Gastrocnemius medialis (tissue), 4 donors: ENCODE measurements around the gene GSTM2. TPM values are rescaled to one million over a fixed set of nuclear protein-coding genes. Genes with fewer than 3 reads are reported as not detected.
"Not testable (repeated sequence)": the region's sequence is repeated elsewhere in the genome, so short reads cannot be mapped to it uniquely, and the experiment has no call there.

Experiments
- ATAC-seq, 2 donors: fragments of 150-250 bp; one replicate each; pipeline ENCODE4 v1.9.1; 2016
- DNase-seq, 2 donors: peaks; one replicate each; pipeline ENCODE4 v3.0.0-alpha.2; 2019
- H3K27ac ChIP-seq, 4 donors: fragments of 200-600 bp; sonication (generic); 1 replicate in 1 of 4; 2 replicates in 3 of 4; pipeline ENCODE4 v1.5.1; 2016 to 2018; ENCODE audit warnings: mild to moderate bottlenecking in 2 of 4, moderate library complexity in 1 of 4
- H3K27me3 ChIP-seq, 3 donors: fragments of 200-600 bp; sonication (generic) in 2 of 3; 1 replicate in 1 of 3; 2 replicates in 2 of 3; pipeline versions ENCODE4 v1.5.1 to v1.6.0; 2016 to 2019; ENCODE audit warnings: mild to moderate bottlenecking in 1 of 3, moderate library complexity in 1 of 3
- H3K36me3 ChIP-seq, 2 donors: fragments of 200-600 bp; sonication (generic) in 1 of 2; one replicate each; pipeline ENCODE4 v1.5.1; 2017 to 2018
- H3K4me1 ChIP-seq, 2 donors: fragments of 200-600 bp; sonication (generic) in 1 of 2; one replicate each; pipeline ENCODE4 v1.5.1; 2016 to 2017; ENCODE audit warnings: mild to moderate bottlenecking in 2 of 2
- H3K4me3 ChIP-seq, 4 donors: fragments of 200-600 bp; sonication (generic) in 3 of 4; 1 replicate in 1 of 4; 2 replicates in 3 of 4; pipeline ENCODE4 v1.5.1; 2016 to 2019; ENCODE audit warnings: mild to moderate bottlenecking in 2 of 4
- H3K9me3 ChIP-seq, 3 donors: fragments of 200-600 bp; sonication (generic) in 2 of 3; 1 replicate in 1 of 3; 2 replicates in 2 of 3; pipeline ENCODE4 v1.5.1; 2016 to 2019
- POLR2A ChIP-seq, 2 donors: fragments of 450-650 bp; IDR thresholded peaks; one replicate each; pipeline ENCODE4 v1.6.1; 2017; ENCODE audit warnings: antibody characterized with exemption in 2 of 2, mild to moderate bottlenecking in 2 of 2, moderate library complexity in 2 of 2
- in situ Hi-C, 4 donors: fragments of 200-750 bp; cut with MboI; loops; one replicate each; pipeline versions ENCODE4 v1.15.0 to v1.8.0; 2017; ENCODE audit warnings: low sequenced_read_pairs in 4 of 4
- intact Hi-C: fragments of 100-400 bp; cut with DNase I; formaldehyde crosslinking; loops from one replicate; pipeline ENCODE4 v1.15.1; 2023; ENCODE audit warnings: low total_unique reads
- total RNA-seq, 4 donors: library from RNA; depleted of rRNA; stranded (reverse); fragments of >200 nt; gene quantifications; one replicate each; pipeline versions ENCODE4 v1.1.0 to v1.2.3, GENCODE V29; 2016
- TF ChIP-seq, protein P1 (sequence below), 5 experiments: fragments of 450-650 bp in 3 of 5; fragments of 200-600 bp in 2 of 5; sonication (generic) in 2 of 5; IDR thresholded peaks in 4 of 5; conservative IDR thresholded peaks in 1 of 5; 1 replicate in 4 of 5; 2 replicates in 1 of 5; pipeline ENCODE4 v1.5.1; 2016 to 2019; ENCODE audit warnings: antibody characterized with exemption in 5 of 5, mild to moderate bottlenecking in 3 of 5, moderate library complexity in 3 of 5

GSTM2 gene
- total RNA-seq, 4 donors from 2014 or later, result 29.2 to 41.4 (median 39.0) TPM

DNA sequence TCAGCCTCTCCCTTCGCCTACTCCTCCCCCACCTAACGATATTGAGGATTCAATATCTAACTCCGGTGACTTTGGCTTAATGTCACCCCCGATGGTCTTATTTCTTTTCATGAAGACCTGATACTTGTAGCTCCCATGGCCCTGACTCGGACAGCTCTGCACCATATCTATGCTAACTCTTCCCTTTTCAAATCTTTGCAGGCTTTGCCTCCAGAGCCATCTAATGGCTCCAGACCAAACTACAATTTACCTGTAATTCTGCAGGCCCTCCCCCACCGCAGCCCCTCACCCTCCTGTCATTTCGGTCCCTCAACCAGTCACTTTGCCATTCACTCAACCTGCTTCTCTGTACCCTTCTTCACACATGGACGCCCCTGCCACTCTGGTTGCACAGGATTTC is 36.3 kb downstream of the GSTM2 start:
- no peak for DNase-seq
- no peaks in the 10 kb centered on the region for H3K36me3 ChIP-seq
- H3K27me3 ChIP-seq, result no peaks in the 10 kb centered on the region
- in situ Hi-C loops, result no loop called here
- H3K4me3 ChIP-seq, result no peak overlapping the region
- intact Hi-C loops, result loop anchor here (5.0 kb wide), 1 partner anchor 62 kb away; no protein-coding TSS in a partner anchor
- no peaks in the 10 kb centered on the region for H3K4me1 ChIP-seq
- TF ChIP-seq, protein P1, sequence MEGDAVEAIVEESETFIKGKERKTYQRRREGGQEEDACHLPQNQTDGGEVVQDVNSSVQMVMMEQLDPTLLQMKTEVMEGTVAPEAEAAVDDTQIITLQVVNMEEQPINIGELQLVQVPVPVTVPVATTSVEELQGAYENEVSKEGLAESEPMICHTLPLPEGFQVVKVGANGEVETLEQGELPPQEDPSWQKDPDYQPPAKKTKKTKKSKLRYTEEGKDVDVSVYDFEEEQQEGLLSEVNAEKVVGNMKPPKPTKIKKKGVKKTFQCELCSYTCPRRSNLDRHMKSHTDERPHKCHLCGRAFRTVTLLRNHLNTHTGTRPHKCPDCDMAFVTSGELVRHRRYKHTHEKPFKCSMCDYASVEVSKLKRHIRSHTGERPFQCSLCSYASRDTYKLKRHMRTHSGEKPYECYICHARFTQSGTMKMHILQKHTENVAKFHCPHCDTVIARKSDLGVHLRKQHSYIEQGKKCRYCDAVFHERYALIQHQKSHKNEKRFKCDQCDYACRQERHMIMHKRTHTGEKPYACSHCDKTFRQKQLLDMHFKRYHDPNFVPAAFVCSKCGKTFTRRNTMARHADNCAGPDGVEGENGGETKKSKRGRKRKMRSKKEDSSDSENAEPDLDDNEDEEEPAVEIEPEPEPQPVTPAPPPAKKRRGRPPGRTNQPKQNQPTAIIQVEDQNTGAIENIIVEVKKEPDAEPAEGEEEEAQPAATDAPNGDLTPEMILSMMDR (IDR thresholded peaks at IDR 0.05 in 4 of 5, conservative IDR thresholded peaks at IDR 0.05 in 1 of 5), result peak in 1 of 5 experiments; percentile 37
- TF ChIP-seq POLR2A (IDR thresholded peaks at IDR 0.05), result no peak
- no peak overlapping the region for H3K27ac ChIP-seq
- ATAC-seq, result no peak
- no peaks in the 10 kb centered on the region for H3K9me3 ChIP-seq

DNA sequence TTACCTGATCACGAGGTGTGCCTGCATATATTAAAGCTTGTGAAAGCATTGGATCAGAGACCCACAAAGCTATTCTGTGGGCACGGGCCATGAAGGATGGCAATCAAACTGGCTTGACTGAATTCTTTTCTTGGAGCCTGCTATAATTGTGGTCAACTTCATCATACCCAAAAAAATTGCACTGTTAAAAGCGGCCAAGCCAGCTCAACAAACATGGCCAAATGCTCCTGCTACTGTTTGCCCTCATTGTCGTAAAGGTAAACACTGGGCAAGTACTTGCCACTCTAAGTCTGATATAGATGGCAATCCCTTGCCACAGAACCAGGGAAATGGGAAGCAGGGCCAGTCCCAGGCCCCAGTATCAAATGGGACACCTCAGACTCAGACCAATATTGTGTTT is 37.6 kb downstream of the GSTM2 start:
- no peak for DNase-seq
- H3K36me3 ChIP-seq, result no peaks in the 10 kb centered on the region
- H3K27me3 ChIP-seq, result no peaks in the 10 kb centered on the region
- no peak overlapping the region for H3K27ac ChIP-seq
- H3K4me1 ChIP-seq, result no peaks in the 10 kb centered on the region
- in situ Hi-C loops, result no loop called here
- intact Hi-C loops, result no loop called here
- no peak for ATAC-seq
- no peaks in the 10 kb centered on the region for H3K9me3 ChIP-seq
- TF ChIP-seq POLR2A (IDR thresholded peaks at IDR 0.05), result no peak
- TF ChIP-seq, protein P1 (IDR thresholded peaks at IDR 0.05 in 4 of 5, conservative IDR thresholded peaks at IDR 0.05 in 1 of 5), result no peak
- no peak overlapping the region for H3K4me3 ChIP-seq

DNA sequence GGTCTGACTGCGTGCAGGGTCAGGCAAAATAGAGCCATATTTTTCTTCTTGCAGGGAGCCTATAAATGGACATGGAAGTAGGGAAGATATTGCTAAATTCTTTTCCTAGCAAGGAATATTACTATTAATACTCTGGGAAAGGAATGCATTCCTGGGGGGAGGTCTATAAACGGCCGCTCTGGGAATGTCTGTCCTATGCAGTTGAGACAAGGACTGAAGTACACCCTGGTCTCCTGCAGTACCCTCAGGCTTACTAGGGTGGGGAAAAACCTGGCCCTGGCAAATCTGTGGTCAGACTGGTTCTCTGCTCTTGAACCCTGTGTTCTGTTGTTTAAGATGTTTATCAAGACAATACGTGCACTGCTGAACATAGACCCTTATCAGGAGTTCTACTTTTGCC is 41.1 kb downstream of the GSTM2 start:
- H3K4me1 ChIP-seq, intact Hi-C loops, H3K36me3 ChIP-seq, H3K27me3 ChIP-seq, H3K4me3 ChIP-seq, ATAC-seq, DNase-seq, H3K9me3 ChIP-seq, in situ Hi-C loops, H3K27ac ChIP-seq: not testable (repeated sequence)

DNA sequence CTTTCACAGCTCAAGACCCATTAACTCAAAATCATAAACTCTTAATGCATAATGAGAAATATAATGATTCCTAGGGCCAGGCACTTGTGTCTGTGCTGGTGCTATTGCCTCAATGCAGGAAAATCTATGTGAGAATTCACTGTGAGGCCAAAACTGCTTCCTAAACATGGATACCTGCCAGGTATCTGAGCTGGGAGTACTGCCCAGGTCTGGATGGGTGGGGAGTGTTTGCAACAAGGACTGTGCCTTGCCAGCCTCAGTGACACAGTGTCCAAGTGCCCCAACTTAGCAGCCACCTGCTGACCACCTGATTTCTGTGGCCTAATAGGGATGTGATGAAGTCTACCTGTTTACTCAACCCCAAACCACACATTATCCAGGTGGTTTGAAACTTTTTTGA is 42.0 kb downstream of the GSTM2 start:
- peak; percentile 76 to 91 for ATAC-seq
- in situ Hi-C loops, H3K4me3 ChIP-seq, H3K9me3 ChIP-seq, H3K27me3 ChIP-seq, intact Hi-C loops, H3K27ac ChIP-seq, H3K36me3 ChIP-seq, DNase-seq, H3K4me1 ChIP-seq: not testable (repeated sequence)

DNA sequence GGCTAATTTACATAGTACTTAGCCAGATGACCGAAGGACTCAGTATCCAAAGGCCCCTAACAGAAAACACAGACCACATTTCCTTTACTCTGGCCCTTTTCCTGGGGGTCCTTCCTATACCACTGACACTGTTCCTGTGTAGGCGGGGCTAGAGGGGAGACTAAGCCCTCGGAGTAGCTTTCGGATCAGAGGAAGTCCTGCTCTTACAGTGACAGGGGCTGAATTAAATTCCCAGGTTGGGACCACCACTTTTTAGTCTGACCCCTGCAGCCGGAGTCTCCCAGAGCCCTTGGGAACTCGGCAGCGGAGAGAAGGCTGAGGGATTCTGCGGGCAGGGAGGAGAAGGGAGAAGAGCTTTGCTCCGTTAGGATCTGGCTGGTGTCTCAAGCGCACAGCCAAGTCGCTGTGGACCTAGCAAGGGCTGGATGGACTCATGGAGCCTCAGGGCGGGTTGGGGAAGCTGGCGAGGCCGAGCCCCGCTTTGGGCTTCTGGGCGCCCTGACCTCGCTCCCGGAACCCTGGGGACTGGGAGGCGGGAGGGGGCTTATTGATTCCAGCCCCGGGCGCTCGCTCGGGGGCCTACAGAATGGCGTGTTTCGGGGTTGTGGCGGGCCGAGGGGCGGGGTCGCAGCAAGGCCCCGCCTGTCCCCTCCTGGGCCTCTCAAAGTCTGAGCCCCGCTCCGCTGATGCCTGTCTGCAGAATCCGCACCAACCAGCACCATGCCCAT is 43.9 kb downstream of the GSTM2 start, which contains the start of gene GSTM5:
Gene GSTM5, plus strand, starts transcription at position 659 of the 728 bp plus-strand sequence. Its CDS starts 62 bp downstream, at position 721.
- ATAC-seq, H3K9me3 ChIP-seq, H3K4me1 ChIP-seq, intact Hi-C loops, H3K27ac ChIP-seq, in situ Hi-C loops, H3K36me3 ChIP-seq, H3K27me3 ChIP-seq, DNase-seq: not testable (repeated sequence)
- H3K4me3 ChIP-seq, result peak within 1 kb of the TSS in 3 of 4 donors; percentile 17 to 36 (median 29)

DNA sequence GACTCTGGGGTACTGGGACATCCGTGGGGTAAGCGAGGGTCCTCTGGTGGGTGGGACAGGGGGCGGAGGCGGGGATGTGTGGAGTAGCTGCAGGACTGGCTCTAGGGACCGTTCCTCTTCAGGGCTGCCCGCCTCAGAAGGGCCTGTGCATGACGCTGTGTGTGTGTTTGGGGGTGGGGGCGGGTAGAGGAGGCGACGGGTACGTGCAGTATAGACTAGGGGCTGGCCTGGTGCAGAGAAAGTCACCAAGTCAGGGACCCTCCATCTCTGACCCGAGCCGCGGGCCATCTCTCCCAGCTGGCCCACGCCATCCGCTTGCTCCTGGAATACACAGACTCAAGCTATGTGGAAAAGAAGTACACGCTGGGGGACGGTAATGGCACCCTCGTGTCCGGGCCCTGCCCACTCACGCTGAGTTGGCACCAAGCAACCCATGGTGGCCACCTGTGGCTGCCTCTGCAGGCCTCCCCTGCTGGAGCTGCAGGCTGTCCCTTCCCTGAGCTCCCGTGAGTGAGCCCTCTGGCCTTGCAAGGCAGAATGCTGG is 44.5 kb downstream of the GSTM2 start:
- ATAC-seq, result no peak
- no peak overlapping the region for H3K27ac ChIP-seq
- intact Hi-C loops, result no loop called here

More for the DNA sequence above, 44.5 kb downstream of the GSTM2 start:
- Histone ChIP-seq H3K27me3 (no peaks in the 10 kb centered on the region), H3K4me3 (peak overlapping the region in 3 of 4 donors; percentile 17 to 36 (median 29)), H3K9me3 (no peaks in the 10 kb centered on the region), H3K4me1 (no peaks in the 10 kb centered on the region), H3K36me3 (no peaks in the 10 kb centered on the region)
- in situ Hi-C loops, result no loop called here
- TF ChIP-seq, protein P1 (IDR thresholded peaks at IDR 0.05 in 4 of 5, conservative IDR thresholded peaks at IDR 0.05 in 1 of 5), result no peak
- no peak for TF ChIP-seq POLR2A (IDR thresholded peaks at IDR 0.05)
- DNase-seq, result no peak
